K562 (cell line): ENCODE measurements around the gene SAPCD1. TPM values are rescaled to one million over a fixed set of nuclear protein-coding genes. Genes with fewer than 3 reads are reported as not detected.

Source experiments
- CCNT2 ChIP-seq: IDR thresholded peaks from 2 replicates; pipeline ENCODE4 v1.6.1; 2011; ENCODE audit warnings: borderline replicate concordance, low read depth, mild to moderate bottlenecking, moderate library complexity, mixed read lengths, low read length; ENCODE audit not compliant: insufficient read length; ENCODE audit errors: extremely low read depth
- DIDO1 ChIP-seq: fragments of 450-650 bp; IDR thresholded peaks from 2 replicates; pipeline ENCODE4 v1.6.1; 2016; ENCODE audit warnings: low read depth, missing biosample characterization, missing genetic modification characterization
- GABPA ChIP-seq: fragments of 200-800 bp; sonication (Bioruptor generic); conservative IDR thresholded peaks from 2 replicates; pipeline ENCODE4 v1.6.1; 2016; ENCODE audit warnings: low read depth, missing genetic modification characterization, missing compliant biosample characterization
- HDAC6 ChIP-seq: IDR thresholded peaks from 2 replicates; pipeline ENCODE4 v1.6.1; 2012; ENCODE audit warnings: low read depth, mild to moderate bottlenecking, control low read depth, inconsistent platforms, low read length, moderate library complexity
- NFIC ChIP-seq: fragments of 450-650 bp; IDR thresholded peaks from 2 replicates; pipeline ENCODE4 v1.6.1; 2017; ENCODE audit warnings: mild to moderate bottlenecking, inconsistent platforms
- NONO ChIP-seq, 2 experiments: fragments of 200-400 bp in 1 of 2; fragments of 450-650 bp in 1 of 2; formaldehyde crosslinking in 1 of 2; IDR thresholded peaks; 2 replicates each; pipeline ENCODE4 v1.6.1; 2017; ENCODE audit warnings: low read depth in 2 of 2, mild to moderate bottlenecking in 2 of 2, moderate library complexity in 2 of 2, low read length in 1 of 2
- NR2C1 ChIP-seq, 2 experiments: fragments of 450-650 bp; IDR thresholded peaks; 2 replicates each; pipeline ENCODE4 v1.6.1; 2017; ENCODE audit warnings: mild to moderate bottlenecking in 2 of 2, antibody characterized with exemption in 1 of 2, inconsistent platforms in 1 of 2, missing compliant biosample characterization in 1 of 2, missing genetic modification characterization in 1 of 2
- RBM34 ChIP-seq: fragments of 200-400 bp; formaldehyde crosslinking; IDR thresholded peaks from 2 replicates; pipeline ENCODE4 v1.6.1; 2018; ENCODE audit warnings: low read length, borderline replicate concordance; ENCODE audit not compliant: insufficient read depth
- SAFB ChIP-seq: fragments of 200-400 bp; formaldehyde crosslinking; IDR thresholded peaks from 2 replicates; pipeline ENCODE4 v1.6.1; 2017; ENCODE audit warnings: low read depth, low read length, borderline replicate concordance
- SMC3 ChIP-seq: conservative IDR thresholded peaks from 2 replicates; pipeline ENCODE4 v1.6.1; 2011; ENCODE audit warnings: low read depth, low read length, improper control_type of control experiment; ENCODE audit not compliant: insufficient read depth
- SRF ChIP-seq, 2 experiments: fragments of 250-450, 450-650 bp in 1 of 2; sonication (Bioruptor Pico) in 1 of 2; sonication (generic) in 1 of 2; formaldehyde crosslinking; IDR thresholded peaks; 2 replicates each; pipeline versions ENCODE4 v1.5.0 to v1.5.1; 2020 to 2022; ENCODE audit warnings: mild to moderate bottlenecking in 1 of 2, missing genetic modification reagents in 1 of 2
- TBP ChIP-seq: optimal IDR thresholded peaks from 2 replicates; pipeline ENCODE3; 2011; ENCODE audit warnings: low read depth, low read length, improper control_type of control experiment
- TEAD4 ChIP-seq, 2 experiments: sonication (generic) in 1 of 2; formaldehyde crosslinking in 1 of 2; IDR thresholded peaks; 2 replicates each; pipeline versions ENCODE4 v1.6.1 to v1.8.0; 2012 to 2022; ENCODE audit warnings: borderline replicate concordance in 1 of 2, inconsistent platforms in 1 of 2, low read length in 1 of 2, mild to moderate bottlenecking in 1 of 2, missing genetic modification reagents in 1 of 2
- ZFX ChIP-seq: sonication (generic); formaldehyde crosslinking; IDR thresholded peaks from 2 replicates; pipeline ENCODE4 v1.8.0; 2022; ENCODE audit warnings: mild to moderate bottlenecking, missing genetic modification reagents, moderate library complexity
- ZNF668 ChIP-seq: fragments of 250-450 bp; sonication (Bioruptor Pico); IDR thresholded peaks from 2 replicates; pipeline ENCODE4 v1.8.0; 2022; ENCODE audit warnings: mild to moderate bottlenecking, inconsistent platforms
- polyA plus RNA-seq, 8 experiments: library from polyadenylated mRNA; depleted of rRNA in 4 of 8; stranded (reverse) in 5 of 8; unstranded in 3 of 8; fragments of >200 nt; fragmentation: Nextera tagmentation in 2 of 8; fragmentation: Illumina TruSeq in 1 of 8; extraction: Ambion mirVana in 2 of 8; extraction: Trizol in 1 of 8; gene quantifications; 2 replicates each; pipeline versions ENCODE4 v1.2.1 to v1.2.3, GENCODE V29; 2011 to 2014; ENCODE audit warnings: inconsistent platforms in 1 of 8, missing spikeins in 1 of 8
- total RNA-seq, 7 experiments: library from RNA; depleted of rRNA in 6 of 7; stranded (reverse); fragments of >200 nt in 6 of 7; fragmentation: Illumina TruSeq in 2 of 7; extraction: Trizol in 2 of 7; gene quantifications; 2 replicates each; pipeline versions ENCODE4 v1.2.1 to v1.2.3, GENCODE V29; 2011 to 2021; ENCODE audit warnings: low replicate concordance in 1 of 7
- TF ChIP-seq, protein P1 (sequence below): sonication (generic); formaldehyde crosslinking; IDR thresholded peaks from 2 replicates; pipeline ENCODE4 v1.8.0; 2022; ENCODE audit warnings: mild to moderate bottlenecking, missing genetic modification reagents
- TF ChIP-seq, protein P2 (sequence below): sonication (generic); formaldehyde crosslinking; IDR thresholded peaks from 2 replicates; pipeline ENCODE4 v1.8.1; 2023; ENCODE audit warnings: mild to moderate bottlenecking, missing genetic modification reagents
- TF ChIP-seq, protein P3 (sequence below): sonication (generic); formaldehyde crosslinking; IDR thresholded peaks from 2 replicates; pipeline ENCODE4 v1.9.0; 2022; ENCODE audit warnings: mild to moderate bottlenecking, missing genetic modification reagents
- TF ChIP-seq, protein P4 (sequence below): fragments of 450-650 bp; IDR thresholded peaks from 2 replicates; pipeline ENCODE4 v1.6.1; 2016
- TF ChIP-seq, protein P5 (sequence below), 2 experiments: fragments of 450-650 bp in 1 of 2; sonication (generic) in 1 of 2; formaldehyde crosslinking; conservative IDR thresholded peaks; 2 replicates each; pipeline versions ENCODE4 v1.4.0 to v1.8.1; 2020 to 2022; ENCODE audit warnings: mild to moderate bottlenecking in 1 of 2, missing genetic modification reagents in 1 of 2

SAPCD1 gene
- total and polyA plus RNA-seq, 9 of the 15 experiments (the other 6 are each of a cell fraction or from before 2014, with no cell fraction given): 2.6 to 30.2 (median 7.4) TPM

DNA sequence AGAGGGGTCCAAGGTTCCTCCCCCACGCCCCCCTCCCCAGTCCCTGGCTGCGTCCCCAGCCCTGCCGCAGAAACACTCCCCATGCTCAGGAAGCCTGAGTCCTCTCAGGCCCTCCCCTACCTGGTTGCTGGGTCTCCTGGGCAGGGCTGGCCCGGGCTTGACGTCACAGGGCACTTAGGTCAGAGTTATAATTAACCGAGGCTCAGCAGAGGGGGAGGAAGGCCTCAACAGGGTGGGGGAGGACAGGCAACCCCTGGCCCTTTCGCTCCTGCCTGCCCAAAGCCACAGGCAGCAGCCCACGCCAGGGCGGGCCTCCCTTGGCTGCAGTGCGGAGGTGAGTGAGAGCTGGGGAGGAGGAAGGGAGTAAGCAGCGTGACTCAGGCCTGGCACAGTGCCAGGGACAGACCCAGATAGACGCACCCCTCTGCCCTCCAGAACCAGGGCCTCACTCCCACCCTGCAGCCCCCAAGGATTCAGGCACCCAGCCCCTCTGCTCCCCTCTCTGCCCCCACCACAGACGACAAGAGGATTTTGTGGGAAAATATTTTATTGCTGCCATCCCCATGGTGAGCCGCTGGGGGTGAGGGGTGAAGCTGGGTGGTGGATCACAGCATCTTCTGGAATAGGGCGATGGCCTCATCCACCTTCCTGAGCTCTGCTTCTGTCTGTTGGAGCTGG is 14.7 kb downstream of the SAPCD1 start, which contains the start of gene VWA7 (continued):
- TF ChIP-seq, protein P1, sequence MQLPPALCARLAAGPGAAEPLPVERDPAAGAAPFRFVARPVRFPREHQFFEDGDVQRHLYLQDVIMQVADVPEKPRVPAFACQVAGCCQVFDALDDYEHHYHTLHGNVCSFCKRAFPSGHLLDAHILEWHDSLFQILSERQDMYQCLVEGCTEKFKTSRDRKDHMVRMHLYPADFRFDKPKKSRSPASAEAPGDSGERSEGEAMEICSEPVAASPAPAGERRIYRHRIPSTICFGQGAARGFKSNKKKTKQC (CRISPR knock-in tag): peak; percentile 93
- TF ChIP-seq TEAD4 (IDR thresholded peaks at IDR 0.05; ENCODE audit: low read length) (peak; percentile 86), TEAD4 (CRISPR knock-in tag; IDR thresholded peaks at IDR 0.05; ENCODE audit: borderline replicate concordance) (no peak), NR2C1 (IDR thresholded peaks at IDR 0.05) (no peak), NR2C1 (tag; IDR thresholded peaks at IDR 0.05) (peak; percentile 77), GABPA (tag) (peak; percentile 55; the same call in 1 of the 2 replicates), DIDO1 (0 out of 2 replicates have a peak, but pooled peaks have one; percentile 19), ZFX (CRISPR knock-in tag) (peak; percentile 61; the same call in 1 of the 2 replicates), RBM34 (no peak), NONO (IDR thresholded peaks at IDR 0.05; ENCODE audit: low read depth in 2 of 2, low read length in 1 of 2) (no peak), SMC3 (peak; percentile 51; the same call in 1 of the 2 replicates), ZNF668 (CRISPR knock-in tag) (0 out of 2 replicates have a peak, but pooled peaks have one; percentile 58), TBP (peak; percentile 67), SRF (CRISPR knock-in tag; IDR thresholded peaks at IDR 0.05) (peak in 1 of 2 experiments; percentile 79; a peak in 1 of 4 replicates), HDAC6 (0 out of 2 replicates have a peak, but pooled peaks have one; percentile 43), NFIC (peak; percentile 100), CCNT2 (peak; percentile 98), SAFB (peak; percentile 15; the same call in 1 of the 2 replicates)
- TF ChIP-seq, protein P2, sequence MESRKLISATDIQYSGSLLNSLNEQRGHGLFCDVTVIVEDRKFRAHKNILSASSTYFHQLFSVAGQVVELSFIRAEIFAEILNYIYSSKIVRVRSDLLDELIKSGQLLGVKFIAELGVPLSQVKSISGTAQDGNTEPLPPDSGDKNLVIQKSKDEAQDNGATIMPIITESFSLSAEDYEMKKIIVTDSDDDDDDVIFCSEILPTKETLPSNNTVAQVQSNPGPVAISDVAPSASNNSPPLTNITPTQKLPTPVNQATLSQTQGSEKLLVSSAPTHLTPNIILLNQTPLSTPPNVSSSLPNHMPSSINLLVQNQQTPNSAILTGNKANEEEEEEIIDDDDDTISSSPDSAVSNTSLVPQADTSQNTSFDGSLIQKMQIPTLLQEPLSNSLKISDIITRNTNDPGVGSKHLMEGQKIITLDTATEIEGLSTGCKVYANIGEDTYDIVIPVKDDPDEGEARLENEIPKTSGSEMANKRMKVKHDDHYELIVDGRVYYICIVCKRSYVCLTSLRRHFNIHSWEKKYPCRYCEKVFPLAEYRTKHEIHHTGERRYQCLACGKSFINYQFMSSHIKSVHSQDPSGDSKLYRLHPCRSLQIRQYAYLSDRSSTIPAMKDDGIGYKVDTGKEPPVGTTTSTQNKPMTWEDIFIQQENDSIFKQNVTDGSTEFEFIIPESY (CRISPR knock-in tag): peak; percentile 92
- TF ChIP-seq, protein P3, sequence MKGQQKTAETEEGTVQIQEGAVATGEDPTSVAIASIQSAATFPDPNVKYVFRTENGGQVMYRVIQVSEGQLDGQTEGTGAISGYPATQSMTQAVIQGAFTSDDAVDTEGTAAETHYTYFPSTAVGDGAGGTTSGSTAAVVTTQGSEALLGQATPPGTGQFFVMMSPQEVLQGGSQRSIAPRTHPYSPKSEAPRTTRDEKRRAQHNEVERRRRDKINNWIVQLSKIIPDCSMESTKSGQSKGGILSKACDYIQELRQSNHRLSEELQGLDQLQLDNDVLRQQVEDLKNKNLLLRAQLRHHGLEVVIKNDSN: peak; percentile 66
- TF ChIP-seq, protein P4, sequence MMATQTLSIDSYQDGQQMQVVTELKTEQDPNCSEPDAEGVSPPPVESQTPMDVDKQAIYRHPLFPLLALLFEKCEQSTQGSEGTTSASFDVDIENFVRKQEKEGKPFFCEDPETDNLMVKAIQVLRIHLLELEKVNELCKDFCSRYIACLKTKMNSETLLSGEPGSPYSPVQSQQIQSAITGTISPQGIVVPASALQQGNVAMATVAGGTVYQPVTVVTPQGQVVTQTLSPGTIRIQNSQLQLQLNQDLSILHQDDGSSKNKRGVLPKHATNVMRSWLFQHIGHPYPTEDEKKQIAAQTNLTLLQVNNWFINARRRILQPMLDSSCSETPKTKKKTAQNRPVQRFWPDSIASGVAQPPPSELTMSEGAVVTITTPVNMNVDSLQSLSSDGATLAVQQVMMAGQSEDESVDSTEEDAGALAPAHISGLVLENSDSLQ: peak; percentile 76
- TF ChIP-seq, protein P5, sequence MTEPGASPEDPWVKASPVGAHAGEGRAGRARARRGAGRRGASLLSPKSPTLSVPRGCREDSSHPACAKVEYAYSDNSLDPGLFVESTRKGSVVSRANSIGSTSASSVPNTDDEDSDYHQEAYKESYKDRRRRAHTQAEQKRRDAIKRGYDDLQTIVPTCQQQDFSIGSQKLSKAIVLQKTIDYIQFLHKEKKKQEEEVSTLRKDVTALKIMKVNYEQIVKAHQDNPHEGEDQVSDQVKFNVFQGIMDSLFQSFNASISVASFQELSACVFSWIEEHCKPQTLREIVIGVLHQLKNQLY (CRISPR knock-in tag; conservative IDR thresholded peaks at IDR 0.05): peak in 1 of 2 experiments; percentile 22; a peak in 1 of 4 replicates
